H9 (cell line): Measurements from ENCODE around the gene DOC2A. TPM values are rescaled to one million over a fixed set of nuclear protein-coding genes. Genes with fewer than 3 reads are reported as not detected.

ENCODE experiments used
- DNase-seq: peaks from one replicate; pipeline ENCODE4 v3.0.0-alpha.2; 2017
- H2AFZ ChIP-seq: one replicate; pipeline ENCODE4 v1.6.1; 2013; ENCODE audit warnings: mild to moderate bottlenecking, low read length, control low read depth, moderate library complexity
- H2AK5ac ChIP-seq: 2 replicates; pipeline ENCODE4 v1.6.1; 2013; ENCODE audit warnings: low read length, control low read depth, mixed read lengths; ENCODE audit not compliant: insufficient read length
- H2BK120ac ChIP-seq: one replicate; pipeline ENCODE4 v1.6.1; 2013; ENCODE audit warnings: low read depth, mild to moderate bottlenecking, low read length, control low read depth, inconsistent platforms; ENCODE audit not compliant: poor library complexity, severe bottlenecking
- H2BK12ac ChIP-seq: 2 replicates; pipeline ENCODE4 v1.6.1; 2013; ENCODE audit warnings: low read length, control low read depth, mixed read lengths, low read depth; ENCODE audit not compliant: insufficient read length
- H2BK15ac ChIP-seq: 2 replicates; pipeline ENCODE4 v1.6.1; 2013; ENCODE audit warnings: low read depth, low read length, control low read depth
- H2BK20ac ChIP-seq: one replicate; pipeline ENCODE4 v1.6.1; 2013; ENCODE audit warnings: low read depth, mild to moderate bottlenecking, low read length, control low read depth, inconsistent platforms; ENCODE audit not compliant: poor library complexity, severe bottlenecking
- H2BK5ac ChIP-seq: 2 replicates; pipeline ENCODE4 v1.6.1; 2013; ENCODE audit warnings: low read length, control low read depth, mixed read lengths; ENCODE audit not compliant: insufficient read length
- H3K14ac ChIP-seq: 2 replicates; pipeline ENCODE4 v1.6.1; 2013; ENCODE audit warnings: low read length, control low read depth; ENCODE audit not compliant: insufficient read depth
- H3K18ac ChIP-seq: 2 replicates; pipeline ENCODE4 v1.6.1; 2013; ENCODE audit warnings: low read depth, mild to moderate bottlenecking, mixed read lengths, low read length, control low read depth; ENCODE audit not compliant: insufficient read length
- H3K23ac ChIP-seq: 2 replicates; pipeline ENCODE4 v1.6.1; 2013; ENCODE audit warnings: low read length, control low read depth, mixed read lengths, low read depth; ENCODE audit not compliant: insufficient read length
- H3K23me2 ChIP-seq: 2 replicates; pipeline ENCODE4 v1.6.1; 2013; ENCODE audit warnings: low read depth, mild to moderate bottlenecking, mixed read lengths, low read length, control low read depth; ENCODE audit not compliant: insufficient read length, poor library complexity, severe bottlenecking
- H3K27ac ChIP-seq: 2 replicates; pipeline ENCODE4 v1.5.1; 2013; ENCODE audit warnings: low read length, control low read depth, mixed read lengths, low read depth; ENCODE audit not compliant: insufficient read length
- H3K27me3 ChIP-seq: 2 replicates; pipeline ENCODE4 v1.6.1; 2013; ENCODE audit warnings: low read length, control low read depth, inconsistent platforms; ENCODE audit not compliant: insufficient read depth
- H3K4ac ChIP-seq: 2 replicates; pipeline ENCODE4 v1.6.1; 2013; ENCODE audit warnings: low read depth, mild to moderate bottlenecking, control low read depth, inconsistent platforms, low read length, moderate library complexity
- H3K4me1 ChIP-seq: 2 replicates; pipeline ENCODE4 v1.6.1; 2013; ENCODE audit warnings: low read length, control low read depth, inconsistent platforms; ENCODE audit not compliant: insufficient read depth
- H3K4me2 ChIP-seq: 2 replicates; pipeline ENCODE4 v1.6.1; 2013; ENCODE audit warnings: low read length, control low read depth, mixed read lengths; ENCODE audit not compliant: insufficient read length, insufficient read depth
- H3K56ac ChIP-seq: 2 replicates; pipeline ENCODE4 v1.6.1; 2013; ENCODE audit warnings: low read depth, mild to moderate bottlenecking, mixed read lengths, low read length, control low read depth; ENCODE audit not compliant: insufficient read length
- H3K79me1 ChIP-seq: 2 replicates; pipeline ENCODE4 v1.6.1; 2013; ENCODE audit warnings: low read depth, mild to moderate bottlenecking, moderate library complexity, low read length, control low read depth, inconsistent platforms; ENCODE audit not compliant: insufficient read depth, poor library complexity, severe bottlenecking
- H3K79me2 ChIP-seq: 2 replicates; pipeline ENCODE4 v1.6.1; 2013; ENCODE audit warnings: low read length, control low read depth, inconsistent platforms; ENCODE audit not compliant: insufficient read depth
- H3K9ac ChIP-seq: 2 replicates; pipeline ENCODE4 v1.6.1; 2013; ENCODE audit warnings: low read length, control low read depth, mixed read lengths; ENCODE audit not compliant: insufficient read length; ENCODE audit errors: extremely low read depth
- H3K9me3 ChIP-seq: one replicate; pipeline ENCODE4 v1.6.1; 2013; ENCODE audit warnings: low read depth, low read length, inconsistent platforms; ENCODE audit not compliant: control insufficient read depth
- H3T11ph ChIP-seq: one replicate; pipeline ENCODE4 v1.6.1; 2013; ENCODE audit warnings: mild to moderate bottlenecking, low read length, control low read depth, inconsistent platforms
- H4K20me1 ChIP-seq: one replicate; pipeline ENCODE4 v1.6.1; 2013; ENCODE audit not compliant: control insufficient read depth, insufficient read length, insufficient read depth
- H4K5ac ChIP-seq: 2 replicates; pipeline ENCODE4 v1.6.1; 2013; ENCODE audit warnings: low read depth, mild to moderate bottlenecking, mixed read lengths, low read length, control low read depth; ENCODE audit not compliant: insufficient read length
- H4K8ac ChIP-seq: replicated peaks from 2 replicates; pipeline ENCODE4 v1.6.1; 2013; ENCODE audit warnings: low read length, control low read depth, mixed read lengths, low read depth; ENCODE audit not compliant: insufficient read length
- H4K91ac ChIP-seq: 2 replicates; pipeline ENCODE4 v1.6.1; 2013; ENCODE audit warnings: low read depth, mild to moderate bottlenecking, moderate library complexity, mixed read lengths, low read length, control low read depth; ENCODE audit not compliant: insufficient read length
- H3K27ac Mint-ChIP-seq, 3 experiments: 2 replicates in 2 of 3; 3 replicates in 1 of 3; pipeline ENCODE4 v1.8.0; 2020 to 2021; ENCODE audit warnings: mixed read lengths in 3 of 3, mild to moderate bottlenecking in 1 of 3, moderate library complexity in 1 of 3
- H3K27me3 Mint-ChIP-seq: 2 replicates; pipeline ENCODE4 v1.8.0; 2021; ENCODE audit warnings: low read depth, mild to moderate bottlenecking, moderate library complexity, mixed read lengths
- H3K36me3 Mint-ChIP-seq, 3 experiments: 2 replicates in 2 of 3; 3 replicates in 1 of 3; pipeline ENCODE4 v1.8.0; 2020 to 2021; ENCODE audit warnings: low read depth in 3 of 3, mixed read lengths in 3 of 3; ENCODE audit not compliant: insufficient read depth in 1 of 3
- H3K4me1 Mint-ChIP-seq, 2 experiments: 2 replicates each; pipeline ENCODE4 v1.8.0; 2020; ENCODE audit warnings: mixed read lengths in 2 of 2
- H3K4me3 Mint-ChIP-seq, 2 experiments: 2 replicates in 1 of 2; 3 replicates in 1 of 2; pipeline ENCODE4 v1.8.0; 2020 to 2021; ENCODE audit warnings: mild to moderate bottlenecking in 2 of 2, mixed read lengths in 2 of 2, moderate library complexity in 1 of 2
- H3K9me3 Mint-ChIP-seq, 2 experiments: 2 replicates in 1 of 2; 3 replicates in 1 of 2; pipeline ENCODE4 v1.8.0; 2020; ENCODE audit warnings: mild to moderate bottlenecking in 2 of 2, mixed read lengths in 2 of 2, moderate library complexity in 1 of 2
- CTCF ChIP-seq: fragments of 200-600 bp; sonication (generic); conservative IDR thresholded peaks from 3 replicates; pipeline ENCODE4 v1.8.0; 2021; ENCODE audit warnings: antibody characterized with exemption, mild to moderate bottlenecking
- whole genome bisulfite sequencing: extraction: QIAGEN DNeasy Blood & Tissue Kit; methylation state at CpG from one replicate; pipeline ENCODE4 v1.1.7; 2013; ENCODE audit warnings: missing lambda C conversion rate, low lambda C conversion rate, mixed read lengths; ENCODE audit not compliant: insufficient read length; ENCODE audit errors: extremely low coverage; 5-methylcytosine and 5-hydroxymethylcytosine counted together
- total RNA-seq: library from RNA; stranded (reverse); gene quantifications from 2 replicates; pipeline ENCODE4 v1.2.1, GENCODE V29; 2021

Gene DOC2A
- total RNA-seq, 1 experiment from 2014 or later = 12.2 TPM

- no CpG with 5 or more reads among the region's 12 CpGs for WGBS
- Histone ChIP-seq H2BK120ac (no peak overlapping the region), H2BK12ac (no peak overlapping the region), H2BK20ac (no peak overlapping the region), H2AFZ (no peak overlapping the region), H2AK5ac (no peak overlapping the region), H4K91ac (no peak overlapping the region), H3K23me2 (no peaks in the 10 kb centered on the region), H2BK15ac (no peak overlapping the region), H3K23ac (no peak overlapping the region), H3K4ac (no peak overlapping the region), H4K5ac (no peak overlapping the region), H3K4me1 (no peaks in the 10 kb centered on the region), H3K4me2 (no peak overlapping the region), H2BK5ac (no peak overlapping the region), H4K20me1 (no peaks in the 10 kb centered on the region), H3K79me1 (no peaks in the 10 kb centered on the region), H3K18ac (no peak overlapping the region), H3K79me2 (no peaks in the 10 kb centered on the region), H3T11ph (no peak overlapping the region), H3K56ac (no peak overlapping the region), H3K27me3 (no peaks in the 10 kb centered on the region), H4K8ac (no peak overlapping the region), H3K27ac (no peak overlapping the region), H3K14ac (no peak overlapping the region), H3K9me3 (no peaks in the 10 kb centered on the region), H3K9ac (no peak overlapping the region)
- H3K4me3 Mint-ChIP-seq = no peak overlapping the region
- H3K9me3 Mint-ChIP-seq = no peaks in the 10 kb centered on the region
- peaks cover 56 to 87% (median 82%) of the 10 kb centered on the region in 3 experiments for H3K36me3 Mint-ChIP-seq
- H3K4me1 Mint-ChIP-seq = no peaks in the 10 kb centered on the region
- TF ChIP-seq CTCF = no peak
- no peak for DNase-seq
- H3K27ac Mint-ChIP-seq = no peak overlapping the region
- no peaks in the 10 kb centered on the region for H3K27me3 Mint-ChIP-seq
Measured at GRCh38 chr16:29983420-29984136, 27.2 kb downstream of the DOC2A start.
